NCI-H2196 (cell line): ENCODE results near the gene CETN1.

Experiments
- DNase-seq: peaks from one replicate; lab custom pipeline; 2025; ENCODE audit not compliant: unreplicated experiment; lab: John Stamatoyannopoulos, UW

CETN1 gene

GRCh38 chr18:576924-577323 lies 3.3 kb upstream of the CETN1 start:
- DNase-seq, result no peak

DNA sequence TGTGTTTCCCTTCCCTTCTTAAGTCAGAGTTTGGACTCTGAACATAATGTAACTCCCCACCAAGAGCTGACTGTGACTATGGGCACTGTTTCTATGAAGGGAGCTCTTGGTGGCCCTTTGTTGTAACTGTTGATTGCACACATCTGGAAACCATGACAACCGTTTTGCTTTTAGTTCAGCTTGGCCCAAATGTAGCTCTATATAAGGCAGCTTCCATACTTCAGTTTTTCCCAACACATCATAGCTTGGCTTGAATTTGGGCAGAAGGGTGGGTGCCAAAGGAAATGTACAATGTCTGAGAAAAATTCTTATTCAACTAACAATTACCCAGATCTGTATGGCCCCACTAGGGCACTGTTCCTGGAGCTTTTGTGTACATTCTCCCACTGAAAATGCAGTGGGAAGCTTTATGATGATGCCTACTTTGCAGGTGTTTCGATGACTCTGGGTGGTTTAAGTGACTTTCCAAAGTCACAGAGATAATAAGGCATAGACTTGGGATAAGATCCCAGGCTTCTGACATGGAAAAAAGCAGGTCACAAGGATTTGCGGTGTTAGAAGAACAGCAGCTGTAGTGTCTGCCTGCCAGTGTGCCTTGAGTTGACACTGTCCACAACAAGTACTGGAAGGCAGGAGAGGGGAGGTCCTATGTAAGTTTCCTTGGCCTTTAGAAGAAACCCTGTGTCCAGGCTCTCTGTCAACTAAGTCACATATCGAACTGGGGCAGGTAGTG lies 2.4 kb upstream of the CETN1 start:
- no peak for DNase-seq

DNA sequence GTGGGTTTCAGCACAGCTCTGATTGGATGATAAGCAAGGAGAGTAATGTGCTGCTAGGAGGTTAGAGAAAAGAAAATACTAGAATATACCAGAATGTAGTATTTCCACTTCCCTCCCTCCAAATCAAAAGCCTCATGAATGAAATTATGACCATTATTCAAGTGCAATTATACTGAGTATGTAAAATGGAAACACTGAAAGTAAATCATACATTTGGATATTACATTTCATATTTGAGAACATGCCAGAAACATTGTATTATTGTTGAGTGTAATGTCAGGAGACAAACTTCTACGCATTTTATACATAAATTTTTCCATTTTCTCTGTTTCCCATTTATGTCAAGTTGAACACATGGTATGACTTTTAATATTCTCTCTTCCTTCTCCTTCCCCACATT lies 942 bp upstream of the CETN1 start:
- DNase-seq, result no peak

DNA sequence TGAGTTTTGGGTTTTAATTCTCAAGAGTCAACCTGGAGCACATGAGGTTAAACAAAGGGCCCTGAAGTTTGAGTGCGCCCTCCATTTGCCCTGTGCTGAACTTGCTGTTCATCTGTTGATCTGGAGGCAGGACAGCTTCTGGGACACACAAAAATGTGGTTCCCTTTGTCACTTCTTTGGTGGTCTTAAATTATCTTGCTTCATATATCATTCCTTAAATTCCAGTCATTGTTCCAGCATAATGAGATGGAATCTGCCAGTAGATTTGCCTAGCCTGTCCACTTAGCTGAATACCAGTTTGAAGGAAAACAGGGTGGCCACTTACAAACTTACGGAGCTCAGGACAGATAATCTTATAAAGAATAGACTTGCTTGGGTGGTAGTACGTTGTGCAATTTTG lies 916 bp downstream of the CETN1 start:
- no peak for DNase-seq

- DNase-seq, result no peak
These were observed 2.3 kb downstream of the CETN1 start for GRCh38 chr18:582465-582864.

DNA sequence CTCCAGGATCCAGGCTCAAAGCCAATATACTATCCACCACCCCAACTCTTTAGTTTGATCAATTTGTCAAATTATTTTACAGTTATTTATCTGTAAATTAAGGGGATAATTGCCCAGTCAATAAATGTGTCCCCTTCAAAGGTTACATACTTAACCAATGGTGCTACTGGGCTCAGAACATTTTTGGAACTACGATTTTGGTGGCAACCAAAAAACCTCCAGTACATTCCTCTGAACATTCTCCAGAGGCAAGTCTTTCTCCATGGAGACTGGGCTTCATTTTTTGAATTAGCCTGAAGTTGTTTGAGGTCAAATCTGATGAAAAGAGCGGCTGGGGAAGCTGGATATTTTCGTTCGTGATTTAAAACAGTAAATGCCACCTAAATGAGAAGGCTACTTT lies 14.9 kb downstream of the CETN1 start:
- DNase-seq, result no peak

DNA sequence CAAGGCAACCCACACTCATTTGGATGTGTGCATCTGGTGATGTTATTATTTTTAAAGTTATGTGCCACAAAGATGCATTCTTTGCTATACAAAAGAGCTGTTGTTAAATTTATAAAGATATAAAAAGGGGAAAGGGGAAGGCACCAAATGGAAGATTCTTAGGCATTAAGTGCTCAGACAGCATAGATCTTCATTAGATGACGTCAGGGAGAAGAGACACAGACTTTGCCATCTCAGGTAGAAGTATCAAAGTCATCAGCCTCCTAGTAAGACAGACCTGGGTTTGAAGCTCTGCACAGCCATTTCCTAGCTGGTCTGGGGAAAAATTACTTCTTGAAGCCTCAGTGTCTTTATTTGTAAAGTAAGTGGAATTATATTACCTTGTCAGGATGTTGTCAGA lies 15.4 kb downstream of the CETN1 start:
- DNase-seq, result no peak

DNA sequence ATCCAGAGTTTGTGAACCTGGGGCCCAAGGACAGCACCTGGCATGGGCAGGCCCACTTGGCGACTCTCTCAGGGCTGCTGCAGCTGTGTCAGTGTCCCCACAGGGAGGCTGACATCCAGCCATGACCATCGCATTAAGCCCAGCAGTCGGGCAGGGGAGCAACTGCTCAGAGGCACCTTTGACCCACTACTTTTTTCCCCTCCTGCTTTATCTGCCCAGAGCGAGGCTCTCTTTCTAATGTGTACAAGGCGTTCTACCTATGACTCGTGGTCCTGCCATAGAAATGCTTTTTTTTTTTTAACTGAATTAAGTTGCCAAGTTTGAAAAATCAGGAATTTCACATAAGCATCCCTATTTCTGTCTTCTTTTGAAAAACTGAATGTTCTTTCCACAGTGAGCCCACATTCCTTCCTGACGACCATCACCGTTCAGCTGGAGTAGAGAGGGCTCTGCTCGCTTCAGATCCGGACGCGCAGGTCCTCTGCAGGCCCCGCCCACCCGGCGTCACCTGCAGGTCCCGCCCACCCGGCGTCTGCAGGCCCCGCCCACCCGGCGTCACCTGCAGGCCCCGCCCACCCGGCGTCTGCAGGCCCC lies 16.2 kb downstream of the CETN1 start:
- peak; percentile 91 for DNase-seq

DNA sequence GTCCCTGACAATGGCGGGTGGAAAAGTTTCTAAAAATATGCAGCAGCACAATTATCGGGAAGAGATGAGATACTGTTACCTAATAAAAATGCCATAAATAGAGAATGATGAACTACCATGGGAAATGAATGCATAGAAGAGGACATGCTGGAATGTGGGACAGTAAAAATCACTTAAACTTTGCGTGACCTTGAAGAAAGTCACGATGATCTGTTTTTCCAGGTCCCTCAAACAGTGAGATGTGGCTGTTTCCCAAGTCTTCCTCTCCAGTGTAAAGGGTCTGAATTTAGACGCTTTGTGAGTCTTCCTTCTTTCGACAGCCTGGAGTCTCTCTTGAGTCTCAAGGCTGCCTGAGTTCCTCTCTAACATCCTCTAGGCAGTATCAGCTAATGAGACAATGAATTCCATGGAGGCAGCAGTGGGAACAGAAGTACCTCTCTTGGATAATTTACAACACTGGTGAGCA lies 18.0 kb downstream of the CETN1 start:
- DNase-seq, result no peak

GRCh38 chr18:600107-600506 lies 19.9 kb downstream of the CETN1 start:
- no peak for DNase-seq

- no peak for DNase-seq
These were observed 24.6 kb downstream of the CETN1 start for GRCh38 chr18:604771-605170.

DNA sequence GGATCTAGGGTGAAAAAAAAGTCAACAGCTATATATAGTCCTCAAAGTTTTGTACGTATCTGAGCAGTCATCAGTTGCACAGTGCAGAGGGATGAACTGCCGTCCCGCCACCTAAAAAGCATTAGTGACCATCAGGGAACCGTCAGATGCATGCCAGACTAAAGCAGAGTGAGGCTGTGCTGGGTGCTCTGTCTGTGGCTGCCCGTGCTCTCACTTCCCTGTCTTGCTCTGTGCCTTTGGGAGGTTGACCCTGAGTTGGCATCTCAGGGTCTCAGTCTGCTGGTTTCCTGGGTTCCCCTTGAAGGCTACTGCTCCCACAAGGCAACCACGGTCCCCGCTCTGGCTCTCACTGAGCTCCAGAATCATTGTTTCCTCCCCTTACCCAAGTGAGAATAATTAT lies 27.8 kb downstream of the CETN1 start:
- DNase-seq, result no peak

DNA sequence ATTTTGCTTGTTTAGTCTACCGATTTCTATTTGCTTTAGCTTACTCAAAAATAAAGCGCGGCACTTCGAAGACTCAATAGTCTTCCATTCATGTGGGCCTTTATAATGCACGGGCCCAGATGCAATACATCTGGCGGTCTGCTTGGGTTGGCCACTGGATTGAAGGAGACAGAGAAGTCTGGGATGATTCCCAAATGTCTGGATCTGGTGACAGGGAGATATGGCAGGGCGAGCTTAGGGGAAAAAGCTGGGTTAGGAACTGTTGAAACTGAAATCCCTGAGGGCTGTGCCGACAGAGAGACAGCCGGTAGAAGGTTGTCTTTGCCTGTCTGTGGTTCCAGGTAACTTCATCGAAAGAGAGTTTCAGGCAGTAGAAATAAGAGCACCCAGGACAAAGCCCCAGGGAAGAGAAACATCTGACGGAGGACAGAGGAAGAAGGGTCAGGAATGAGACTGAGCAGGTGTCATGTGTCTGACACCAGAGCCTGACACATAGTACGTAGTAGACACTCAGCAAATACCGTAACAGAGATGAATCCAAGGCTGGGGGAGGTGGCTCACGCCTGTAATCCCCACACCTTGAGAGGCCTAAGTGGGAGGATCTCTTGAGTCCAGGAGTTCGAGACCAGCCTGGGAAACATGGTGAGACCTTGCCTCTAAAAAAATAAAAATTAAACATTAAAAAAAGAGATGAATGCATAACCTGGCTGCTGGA lies 30.2 kb downstream of the CETN1 start:
- DNase-seq, result no peak

DNA sequence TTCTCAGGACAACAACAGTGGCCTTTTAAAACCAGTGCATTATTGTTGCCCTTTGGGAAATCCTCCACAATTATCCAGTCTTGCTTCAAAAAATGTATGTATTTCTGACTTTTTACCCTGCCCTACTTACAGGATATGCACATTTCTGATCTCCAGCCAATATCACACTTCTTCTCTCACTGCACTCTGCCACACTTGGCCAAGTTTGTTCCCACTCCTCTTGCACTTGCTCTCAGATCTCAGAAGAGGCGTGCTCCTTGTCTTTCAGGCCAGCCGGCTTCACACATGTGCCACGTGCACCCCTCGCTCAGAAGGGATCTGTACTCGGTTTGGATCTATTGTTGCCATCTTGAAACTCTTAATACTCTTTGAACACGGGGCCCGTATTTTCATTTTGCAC lies 32.0 kb downstream of the CETN1 start:
- DNase-seq, result no peak

- DNase-seq, result no peak
These were observed 34.0 kb downstream of the CETN1 start for GRCh38 chr18:614193-614592.

DNA sequence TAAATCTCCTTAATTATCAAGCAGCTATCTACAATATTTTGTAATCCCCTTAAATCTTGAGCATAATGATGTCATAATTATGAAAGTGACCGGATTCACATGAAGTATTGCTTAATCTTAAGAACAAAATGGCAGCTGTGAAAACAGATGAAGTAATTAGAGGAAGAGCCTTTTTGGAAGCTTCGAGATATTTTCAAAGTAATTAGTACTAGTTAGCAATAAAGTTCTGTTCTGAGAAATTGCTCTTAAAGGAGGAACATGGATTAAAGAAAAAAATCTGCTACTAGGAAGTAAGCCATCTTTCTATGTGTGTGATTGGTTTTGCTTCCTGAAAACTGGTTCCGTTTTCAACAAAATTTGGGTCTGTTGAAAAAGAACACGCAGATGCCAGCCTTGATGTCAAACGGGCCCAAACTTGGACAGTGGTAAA lies 34.9 kb downstream of the CETN1 start:
- no peak for DNase-seq

GRCh38 chr18:615773-616172 lies 35.6 kb downstream of the CETN1 start:
- DNase-seq, result no peak

DNA sequence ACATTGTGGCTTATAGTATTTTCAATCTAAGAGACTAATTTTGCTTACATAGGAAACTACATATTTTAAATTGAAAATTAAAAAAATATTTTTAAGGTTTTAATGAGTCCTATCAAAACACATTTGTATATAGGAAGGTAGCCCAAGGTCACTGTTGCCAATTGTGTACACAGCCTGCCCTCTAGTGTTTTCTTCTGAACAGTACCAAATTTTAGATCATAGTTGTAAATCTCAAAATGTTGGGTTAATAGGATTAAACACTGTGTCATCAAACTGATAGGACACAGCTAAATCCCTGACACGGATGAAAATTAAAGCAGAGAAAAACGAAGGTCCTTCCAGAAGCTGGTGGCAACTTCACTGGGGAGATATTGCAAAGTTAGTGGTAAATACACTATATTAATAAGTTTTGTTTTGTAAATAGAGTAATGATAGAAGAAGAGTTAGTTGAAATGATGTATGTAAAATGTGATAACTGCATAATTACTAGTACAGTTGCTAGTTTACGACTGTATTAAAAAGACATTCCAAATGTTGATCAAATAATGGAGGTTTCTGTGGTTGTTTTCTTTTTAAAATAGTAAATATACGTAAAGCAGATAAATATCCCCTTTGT lies 36.3 kb downstream of the CETN1 start:
- peak; percentile 49 for DNase-seq

- no peak for DNase-seq
These were observed 37.9 kb downstream of the CETN1 start for GRCh38 chr18:617970-618504.

DNA sequence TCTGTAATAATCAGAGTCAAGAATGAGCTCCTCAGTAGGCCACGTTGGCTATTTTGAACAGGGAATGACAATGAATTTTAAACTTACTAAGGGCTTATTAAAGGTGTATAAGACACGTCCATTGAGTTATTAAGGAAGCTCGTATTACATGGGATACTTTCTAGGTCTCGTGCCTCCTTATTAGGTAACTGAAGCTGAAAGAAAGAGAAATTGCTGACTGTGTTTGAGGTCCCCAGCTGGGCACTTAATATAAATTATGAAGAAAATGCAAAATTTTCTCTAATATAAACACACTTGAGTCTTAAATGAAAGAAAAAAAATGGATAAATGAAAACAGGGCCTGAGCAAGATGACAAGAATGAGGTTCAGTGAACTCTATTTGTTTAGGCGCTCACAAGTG lies 38.4 kb downstream of the CETN1 start:
- DNase-seq, result no peak

DNA sequence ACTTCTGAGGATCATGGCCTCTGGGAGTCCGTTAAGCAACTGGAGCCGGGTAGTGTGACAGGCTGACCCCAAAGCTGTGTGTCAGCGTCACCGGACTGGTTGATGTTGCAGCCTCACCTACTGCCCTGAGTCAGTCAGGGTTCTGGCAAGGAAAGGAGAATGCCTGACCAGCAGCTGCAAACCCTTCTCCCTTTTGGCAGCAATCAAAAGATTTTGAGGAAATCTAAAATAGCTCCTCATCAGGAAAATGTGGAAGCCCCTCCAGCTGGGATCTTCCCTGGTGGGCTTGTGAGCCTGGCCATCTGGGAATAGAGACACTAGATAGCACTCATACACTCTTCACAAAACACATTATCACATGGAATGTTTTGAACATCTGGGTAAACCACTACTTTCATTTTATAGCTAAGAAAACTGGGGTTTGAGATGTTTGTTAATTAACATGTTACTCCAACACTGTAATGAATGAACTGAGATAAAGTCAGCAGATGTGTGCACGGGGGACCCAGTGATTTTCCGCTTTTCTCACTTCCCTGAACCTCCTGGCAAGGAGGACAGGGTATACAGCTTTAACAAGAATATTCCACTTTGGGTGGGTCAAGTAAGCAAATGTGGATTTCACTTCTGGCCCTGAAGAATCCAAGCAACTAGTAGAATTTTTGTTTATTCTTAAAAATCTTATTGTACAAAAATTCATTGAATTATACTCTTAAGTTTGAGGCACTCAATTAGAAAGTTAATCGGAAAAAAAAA lies 41.3 kb downstream of the CETN1 start:
- DNase-seq, result no peak
